ENCODE results near the gene MECR. TPM values are rescaled to one million over a fixed set of nuclear protein-coding genes. Genes with fewer than 3 reads are reported as not detected.
A peak's percentile ranks its signal among the peaks of the same experiment; 100 is the strongest.

Gene MECR
- total RNA-seq, 1 donor: 23.5 TPM

DNA sequence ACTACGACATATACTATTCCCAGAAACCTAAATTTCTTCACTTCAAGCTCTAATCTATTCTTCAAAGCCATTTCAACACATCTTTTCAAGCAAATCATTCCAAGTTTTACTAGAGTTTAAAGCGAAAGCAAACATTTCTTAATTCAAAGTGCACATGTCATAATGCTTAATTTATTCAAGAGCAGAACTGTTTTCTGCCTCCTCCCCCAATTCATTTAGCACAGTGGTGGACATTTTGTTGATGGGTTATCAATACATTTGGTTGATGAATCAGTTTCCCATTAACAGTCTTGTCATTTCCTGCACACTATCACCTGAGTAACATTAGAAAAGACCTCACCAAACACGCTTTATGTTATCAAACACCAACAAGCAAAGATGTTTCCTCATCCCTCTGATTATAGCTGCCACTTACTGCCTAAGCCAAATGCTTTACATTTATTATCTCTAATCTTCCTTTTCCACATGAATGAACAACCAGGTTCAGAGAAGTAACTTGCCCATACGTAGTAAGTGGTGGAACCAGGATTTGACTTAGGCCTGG lies 51.0 kb downstream of the MECR start:
- H3K4me3 ChIP-seq (ENCODE audit: insufficient read depth, low read length): peak overlapping the region; percentile 99
- peaks cover 66% of the 10 kb centered on the region for H3K79me2 ChIP-seq (ENCODE audit: insufficient read depth, low read length)
- peaks cover 32% of the 10 kb centered on the region for H3K4me1 ChIP-seq (ENCODE audit: insufficient read depth, low read length)
- peak overlapping the region; percentile 97 for H3K27ac ChIP-seq (ENCODE audit: low read depth, low read length)
- H3K9me3 ChIP-seq (ENCODE audit: low read depth, low read length): no peaks in the 10 kb centered on the region
- no peak overlapping the region for H2AFZ ChIP-seq (ENCODE audit: low read length)
- H3K27me3 ChIP-seq (ENCODE audit: insufficient read depth, low read length): no peaks in the 10 kb centered on the region
- peaks cover 9% of the 10 kb centered on the region for H3K36me3 ChIP-seq (ENCODE audit: insufficient read depth, low read length)
- peak overlapping the region; percentile 93 for H3K4me2 ChIP-seq (ENCODE audit: insufficient read depth, low read length)
- no peak for DNase-seq (ENCODE audit: insufficient read length, low spot score, missing footprints)
- peaks cover 53% of the 10 kb centered on the region for H4K20me1 ChIP-seq (ENCODE audit: insufficient read depth, low read length)
- TF ChIP-seq, protein P1, sequence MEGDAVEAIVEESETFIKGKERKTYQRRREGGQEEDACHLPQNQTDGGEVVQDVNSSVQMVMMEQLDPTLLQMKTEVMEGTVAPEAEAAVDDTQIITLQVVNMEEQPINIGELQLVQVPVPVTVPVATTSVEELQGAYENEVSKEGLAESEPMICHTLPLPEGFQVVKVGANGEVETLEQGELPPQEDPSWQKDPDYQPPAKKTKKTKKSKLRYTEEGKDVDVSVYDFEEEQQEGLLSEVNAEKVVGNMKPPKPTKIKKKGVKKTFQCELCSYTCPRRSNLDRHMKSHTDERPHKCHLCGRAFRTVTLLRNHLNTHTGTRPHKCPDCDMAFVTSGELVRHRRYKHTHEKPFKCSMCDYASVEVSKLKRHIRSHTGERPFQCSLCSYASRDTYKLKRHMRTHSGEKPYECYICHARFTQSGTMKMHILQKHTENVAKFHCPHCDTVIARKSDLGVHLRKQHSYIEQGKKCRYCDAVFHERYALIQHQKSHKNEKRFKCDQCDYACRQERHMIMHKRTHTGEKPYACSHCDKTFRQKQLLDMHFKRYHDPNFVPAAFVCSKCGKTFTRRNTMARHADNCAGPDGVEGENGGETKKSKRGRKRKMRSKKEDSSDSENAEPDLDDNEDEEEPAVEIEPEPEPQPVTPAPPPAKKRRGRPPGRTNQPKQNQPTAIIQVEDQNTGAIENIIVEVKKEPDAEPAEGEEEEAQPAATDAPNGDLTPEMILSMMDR (IDR thresholded peaks at IDR 0.05; ENCODE audit: extremely low read depth, low read depth, low read length): no peak

GRCh38 chr1:29177022-29177705 lies 53.6 kb downstream of the MECR start:
- Histone ChIP-seq H3K4me1 (ENCODE audit: insufficient read depth, low read length) (peaks cover 32% of the 10 kb centered on the region), H3K27ac (ENCODE audit: low read depth, low read length) (peak overlapping the region; percentile 49), H3K36me3 (ENCODE audit: insufficient read depth, low read length) (peaks cover 9% of the 10 kb centered on the region), H2AFZ (ENCODE audit: low read length) (no peak overlapping the region), H3K4me3 (ENCODE audit: insufficient read depth, low read length) (no peak overlapping the region), H4K20me1 (ENCODE audit: insufficient read depth, low read length) (peaks cover 68% of the 10 kb centered on the region), H3K9me3 (ENCODE audit: low read depth, low read length) (no peaks in the 10 kb centered on the region), H3K4me2 (ENCODE audit: insufficient read depth, low read length) (peak overlapping the region; percentile 4), H3K79me2 (ENCODE audit: insufficient read depth, low read length) (peaks cover 91% of the 10 kb centered on the region), H3K27me3 (ENCODE audit: insufficient read depth, low read length) (no peaks in the 10 kb centered on the region)
- no peak for DNase-seq (ENCODE audit: insufficient read length, low spot score, missing footprints)
- TF ChIP-seq, protein P1 (IDR thresholded peaks at IDR 0.05; ENCODE audit: extremely low read depth, low read depth, low read length): no peak

- Histone ChIP-seq H3K27ac (ENCODE audit: low read depth, low read length) (peak overlapping the region; percentile 49), H2AFZ (ENCODE audit: low read length) (no peak overlapping the region), H3K4me2 (ENCODE audit: insufficient read depth, low read length) (peak overlapping the region; percentile 4), H4K20me1 (ENCODE audit: insufficient read depth, low read length) (peaks cover 73% of the 10 kb centered on the region), H3K79me2 (ENCODE audit: insufficient read depth, low read length) (peaks cover 96% of the 10 kb centered on the region), H3K9me3 (ENCODE audit: low read depth, low read length) (no peaks in the 10 kb centered on the region), H3K36me3 (ENCODE audit: insufficient read depth, low read length) (peaks cover 9% of the 10 kb centered on the region), H3K4me3 (ENCODE audit: insufficient read depth, low read length) (no peak overlapping the region), H3K27me3 (ENCODE audit: insufficient read depth, low read length) (no peaks in the 10 kb centered on the region), H3K4me1 (ENCODE audit: insufficient read depth, low read length) (peaks cover 33% of the 10 kb centered on the region)
- DNase-seq (ENCODE audit: insufficient read length, low spot score, missing footprints): no peak
- TF ChIP-seq, protein P1 (IDR thresholded peaks at IDR 0.05; ENCODE audit: extremely low read depth, low read depth, low read length): no peak
These were observed 54.2 kb downstream of the MECR start for GRCh38 chr1:29176576-29176975.

GRCh38 chr1:29172415-29172939 lies 58.3 kb downstream of the MECR start:
- Histone ChIP-seq H3K79me2 (ENCODE audit: insufficient read depth, low read length) (peaks cover 97% of the 10 kb centered on the region), H3K27ac (ENCODE audit: low read depth, low read length) (no peak overlapping the region), H3K4me1 (ENCODE audit: insufficient read depth, low read length) (peaks cover 28% of the 10 kb centered on the region), H2AFZ (ENCODE audit: low read length) (no peak overlapping the region), H3K36me3 (ENCODE audit: insufficient read depth, low read length) (peaks cover 10% of the 10 kb centered on the region), H3K27me3 (ENCODE audit: insufficient read depth, low read length) (no peaks in the 10 kb centered on the region), H4K20me1 (ENCODE audit: insufficient read depth, low read length) (peaks cover 79% of the 10 kb centered on the region), H3K4me3 (ENCODE audit: insufficient read depth, low read length) (no peak overlapping the region), H3K9me3 (ENCODE audit: low read depth, low read length) (no peaks in the 10 kb centered on the region), H3K4me2 (ENCODE audit: insufficient read depth, low read length) (no peak overlapping the region)
- no peak for DNase-seq (ENCODE audit: insufficient read length, low spot score, missing footprints)
- TF ChIP-seq, protein P1 (IDR thresholded peaks at IDR 0.05; ENCODE audit: extremely low read depth, low read depth, low read length): no peak

All from osteoblast (primary cell).